NAMALWA (cell line): ENCODE measurements around the gene BTD.

Experiments
- DNase-seq: peaks from one replicate; pipeline ENCODE4 v3.0.0-alpha.2; 2015; ENCODE audit warnings: low spot score

The BTD gene

GRCh38 chr3:15667484-15667883, 65.9 kb downstream of the BTD start:
- no peak for DNase-seq

DNA sequence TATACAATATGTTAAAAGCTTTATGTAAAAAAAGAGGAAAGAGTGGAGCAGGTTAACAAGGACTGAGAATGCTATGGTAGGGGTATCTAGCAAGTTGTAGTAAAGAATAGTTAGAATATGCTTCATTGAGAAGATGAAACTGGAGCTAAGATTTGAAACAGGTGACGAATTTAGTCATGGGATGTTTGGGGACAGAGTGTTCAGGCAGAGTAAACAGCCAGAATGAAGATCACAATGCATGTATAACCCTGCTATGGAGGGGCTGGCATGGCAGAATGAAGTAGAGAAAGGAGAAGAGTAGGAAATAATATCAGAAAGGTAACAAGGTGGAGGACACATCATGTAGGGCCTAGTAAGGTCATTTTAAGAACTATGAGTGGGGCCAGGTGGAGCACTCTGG, 72.0 kb downstream of the BTD start:
- no peak for DNase-seq

DNA sequence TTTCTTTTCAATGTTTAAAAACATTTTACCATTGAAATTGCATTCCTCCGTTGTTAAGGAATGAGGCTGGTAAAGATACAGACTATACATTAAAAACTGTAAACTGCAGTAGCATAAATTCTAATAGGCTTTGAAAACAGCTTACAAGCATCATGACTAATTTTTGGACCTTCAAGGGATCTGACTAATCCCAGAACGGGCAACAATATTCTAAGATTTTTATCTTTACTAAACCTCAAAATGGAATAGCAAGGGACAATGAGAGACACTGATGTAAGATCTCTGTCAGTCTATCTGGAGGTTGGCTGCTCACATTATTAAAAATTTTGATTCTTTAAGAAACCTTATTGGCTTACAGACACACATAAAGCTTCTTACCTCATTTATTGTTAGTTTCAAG, 74.7 kb downstream of the BTD start:
- DNase-seq = no peak

DNA sequence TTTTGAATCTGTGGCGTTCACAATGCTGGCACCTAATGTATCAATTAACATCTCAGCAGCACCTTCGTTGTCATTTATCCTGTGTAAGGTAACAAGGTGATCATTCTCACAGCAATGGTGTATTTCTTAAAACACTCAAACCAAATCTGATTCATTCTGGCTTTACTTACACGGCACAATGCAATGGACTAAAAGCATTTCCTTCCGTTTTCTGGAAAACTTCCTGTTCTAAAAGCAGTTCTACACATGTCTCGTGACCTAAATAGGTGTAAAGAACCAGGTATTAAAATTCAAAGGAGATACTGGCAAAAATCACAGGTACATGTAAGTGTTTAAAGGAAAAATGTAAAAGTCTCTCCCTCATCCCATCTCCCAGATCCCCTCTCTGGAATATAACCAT, 77.8 kb downstream of the BTD start:
- DNase-seq = no peak

DNA sequence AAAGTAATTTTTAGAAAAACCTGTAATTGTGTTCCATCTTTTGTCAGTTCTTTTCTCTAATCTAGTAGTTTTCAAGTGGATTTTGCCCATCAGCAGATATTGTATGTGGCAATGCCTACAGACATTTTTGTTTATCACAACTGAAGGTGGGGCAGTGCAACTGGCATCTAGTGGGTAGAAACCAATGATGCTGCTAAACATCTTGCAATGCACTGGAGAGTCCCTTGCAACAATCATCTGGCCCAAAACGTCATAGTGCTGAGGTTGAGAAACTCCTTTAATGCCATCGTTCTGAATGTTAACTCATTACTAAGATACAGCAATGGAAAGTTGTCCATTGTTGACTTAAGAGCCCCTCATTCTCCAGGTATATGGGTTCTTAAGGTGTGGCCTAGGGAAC, 80.1 kb downstream of the BTD start:
- no peak for DNase-seq

GRCh38 chr3:15682561-15683185, 81.1 kb downstream of the BTD start:
- no peak for DNase-seq

- no peak for DNase-seq
Observed at GRCh38 chr3:15683253-15683652, 81.7 kb downstream of the BTD start.

- no peak for DNase-seq
Observed at GRCh38 chr3:15685927-15686326, 84.4 kb downstream of the BTD start.

DNA sequence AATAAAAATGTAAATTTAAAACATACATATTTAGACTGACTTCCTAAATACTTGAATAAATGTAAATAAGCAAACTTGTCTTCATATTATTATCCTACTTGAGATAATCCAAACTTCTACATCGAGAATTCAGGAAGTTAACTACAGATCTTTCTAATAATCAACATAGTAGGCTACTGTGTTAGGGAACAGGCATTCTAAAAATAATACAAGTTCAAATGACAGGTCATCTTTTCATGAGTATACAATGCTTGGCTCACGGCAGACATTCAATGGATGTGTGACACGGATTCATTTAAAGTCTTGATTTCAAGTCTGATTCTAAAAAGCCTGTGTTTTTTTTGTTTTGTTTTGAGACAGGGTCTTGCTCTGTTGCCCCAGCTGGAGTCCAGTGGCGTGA, 88.7 kb downstream of the BTD start:
- no peak for DNase-seq

DNA sequence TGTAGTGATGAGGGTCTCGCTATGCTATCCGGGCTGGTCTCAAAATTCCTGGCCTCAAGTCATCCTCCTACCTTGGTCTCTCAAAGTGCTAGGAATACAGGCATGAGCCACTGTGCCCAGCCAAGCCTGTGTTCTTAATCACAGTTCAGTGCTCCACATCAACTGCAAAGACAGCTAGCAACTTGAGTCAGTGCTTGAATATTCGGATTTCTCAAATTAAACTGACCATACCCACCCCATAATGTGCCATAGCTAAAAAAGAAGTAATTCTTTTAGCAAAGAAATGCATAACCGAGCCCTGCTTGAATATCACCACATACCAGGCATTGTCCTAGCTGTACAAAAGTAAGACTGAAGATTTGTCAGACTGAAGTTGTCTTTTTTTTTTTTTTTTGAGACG, 89.2 kb downstream of the BTD start:
- DNase-seq = no peak

- DNase-seq = no peak
Observed at GRCh38 chr3:15693355-15693754, 91.8 kb downstream of the BTD start.

DNA sequence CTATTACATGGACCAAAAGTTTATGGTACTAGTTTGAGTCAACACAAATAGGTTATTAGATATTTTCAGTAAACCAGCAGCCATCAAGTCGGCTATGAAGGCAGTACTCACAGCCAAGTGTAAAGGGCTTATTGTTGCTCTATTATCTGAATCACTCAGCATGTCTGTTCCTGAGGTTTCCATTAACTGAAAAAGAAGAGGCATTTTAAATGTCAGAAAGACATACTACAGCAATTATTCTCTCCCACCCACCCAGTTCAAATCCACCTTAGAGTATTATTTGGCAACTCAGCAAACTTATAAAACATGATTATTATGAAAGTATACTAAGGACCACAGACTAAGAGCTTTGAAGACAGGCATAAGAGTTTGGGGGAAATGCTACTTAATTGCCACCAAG, 93.1 kb downstream of the BTD start:
- no peak for DNase-seq
